Stimulated activated CD4-positive, alpha-beta T cell treated with anti-CD3 and anti-CD28 coated beads, Interleukin-15, amount 100 ng/mL, for 1 hour (primary cell): Measurements from ENCODE around the gene MRTFA.
"Not testable (repeated sequence)": the region's sequence is repeated elsewhere in the genome, so short reads cannot be mapped to it uniquely, and the experiment has no call there.

Experiments
- DNase-seq, 2 donors: peaks; one replicate each; pipeline ENCODE4 v3.0.0-alpha.2; 2020; ENCODE audit warnings: low read depth in 1 of 2, low spot score in 1 of 2

Gene MRTFA

GRCh38 chr22:40660730-40661129 lies 24.2 kb upstream of the MRTFA start:
- DNase-seq, result no peak

- DNase-seq, result no peak
Observed at GRCh38 chr22:40659166-40659565, 22.6 kb upstream of the MRTFA start.

GRCh38 chr22:40656651-40657050 lies 20.1 kb upstream of the MRTFA start:
- not testable (repeated sequence) for DNase-seq

- DNase-seq, result not testable (repeated sequence)
Observed at GRCh38 chr22:40655941-40656340, 19.4 kb upstream of the MRTFA start.

DNA sequence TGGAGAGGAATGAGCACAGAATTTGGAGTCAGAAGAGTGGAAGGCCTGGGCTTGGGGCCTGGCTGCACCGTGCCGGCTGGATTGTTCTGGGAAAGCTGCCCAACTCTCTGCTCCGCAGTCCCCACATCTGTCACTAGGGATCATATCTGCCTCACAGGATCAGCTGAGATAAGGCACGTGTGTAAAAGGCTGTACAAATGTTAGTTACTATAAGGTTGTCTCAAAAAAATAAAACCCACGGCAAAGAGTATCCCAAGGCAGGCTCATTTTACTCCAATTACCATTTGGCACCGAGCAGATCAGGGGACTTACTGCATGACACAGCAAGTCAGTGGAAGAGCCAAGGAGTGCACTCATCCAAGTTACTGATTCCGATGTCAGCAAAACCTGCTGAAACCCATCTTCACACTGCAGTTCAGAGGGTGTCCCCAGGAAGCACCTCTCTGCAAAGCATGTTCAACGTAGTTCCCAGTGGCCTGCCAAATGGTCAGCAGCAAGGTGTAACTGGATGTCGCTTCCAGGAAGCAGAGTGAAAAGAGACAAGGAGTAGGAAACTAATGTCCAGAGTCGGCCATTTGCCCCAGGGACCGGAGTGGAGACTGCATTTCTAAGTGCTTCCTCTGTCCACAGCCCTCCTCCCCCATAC lies 18.1 kb upstream of the MRTFA start:
- DNase-seq, result no peak

- DNase-seq, result no peak
Observed at GRCh38 chr22:40653361-40653760, 16.8 kb upstream of the MRTFA start.

GRCh38 chr22:40651563-40652501 lies 15.3 kb upstream of the MRTFA start:
- DNase-seq, result peak; percentile 51 to 68

GRCh38 chr22:40651057-40651456 lies 14.5 kb upstream of the MRTFA start:
- DNase-seq, result no peak

- DNase-seq, result no peak
Observed at GRCh38 chr22:40648386-40648785, 11.9 kb upstream of the MRTFA start.

DNA sequence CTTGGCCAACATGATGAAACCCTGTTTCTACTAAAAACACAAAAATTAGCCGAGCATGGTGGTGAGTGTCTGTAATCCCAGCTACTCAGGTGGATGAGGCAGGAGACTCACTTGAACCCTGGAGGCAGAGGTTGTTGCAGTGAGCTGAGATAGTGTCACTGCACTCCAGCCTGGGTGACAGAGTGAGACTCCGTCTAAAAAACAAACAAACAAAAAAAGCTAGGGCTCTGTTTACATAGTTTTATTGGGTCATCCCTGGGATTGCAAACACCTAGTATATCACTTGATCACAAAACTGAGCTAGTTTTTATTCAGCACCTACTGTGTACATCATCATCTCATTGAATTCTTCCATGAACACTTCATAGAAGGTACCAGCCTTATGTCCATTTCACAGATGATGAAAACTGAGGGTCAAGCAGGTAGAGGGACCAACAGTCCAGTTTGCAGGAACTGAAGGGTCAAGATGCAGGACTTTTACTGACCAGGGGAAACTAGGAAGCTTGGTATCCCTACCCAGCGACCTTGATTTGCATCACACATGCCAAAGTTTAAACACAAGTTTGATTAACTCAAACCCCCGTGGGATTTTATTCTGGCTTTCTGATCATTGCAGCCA lies 9.2 kb upstream of the MRTFA start:
- no peak for DNase-seq

- DNase-seq, result no peak
Observed at GRCh38 chr22:40642316-40642715, 5.8 kb upstream of the MRTFA start.

GRCh38 chr22:40641269-40641668 lies 4.8 kb upstream of the MRTFA start:
- DNase-seq, result no peak

GRCh38 chr22:40638261-40638660 lies 1.7 kb upstream of the MRTFA start:
- no peak for DNase-seq

DNA sequence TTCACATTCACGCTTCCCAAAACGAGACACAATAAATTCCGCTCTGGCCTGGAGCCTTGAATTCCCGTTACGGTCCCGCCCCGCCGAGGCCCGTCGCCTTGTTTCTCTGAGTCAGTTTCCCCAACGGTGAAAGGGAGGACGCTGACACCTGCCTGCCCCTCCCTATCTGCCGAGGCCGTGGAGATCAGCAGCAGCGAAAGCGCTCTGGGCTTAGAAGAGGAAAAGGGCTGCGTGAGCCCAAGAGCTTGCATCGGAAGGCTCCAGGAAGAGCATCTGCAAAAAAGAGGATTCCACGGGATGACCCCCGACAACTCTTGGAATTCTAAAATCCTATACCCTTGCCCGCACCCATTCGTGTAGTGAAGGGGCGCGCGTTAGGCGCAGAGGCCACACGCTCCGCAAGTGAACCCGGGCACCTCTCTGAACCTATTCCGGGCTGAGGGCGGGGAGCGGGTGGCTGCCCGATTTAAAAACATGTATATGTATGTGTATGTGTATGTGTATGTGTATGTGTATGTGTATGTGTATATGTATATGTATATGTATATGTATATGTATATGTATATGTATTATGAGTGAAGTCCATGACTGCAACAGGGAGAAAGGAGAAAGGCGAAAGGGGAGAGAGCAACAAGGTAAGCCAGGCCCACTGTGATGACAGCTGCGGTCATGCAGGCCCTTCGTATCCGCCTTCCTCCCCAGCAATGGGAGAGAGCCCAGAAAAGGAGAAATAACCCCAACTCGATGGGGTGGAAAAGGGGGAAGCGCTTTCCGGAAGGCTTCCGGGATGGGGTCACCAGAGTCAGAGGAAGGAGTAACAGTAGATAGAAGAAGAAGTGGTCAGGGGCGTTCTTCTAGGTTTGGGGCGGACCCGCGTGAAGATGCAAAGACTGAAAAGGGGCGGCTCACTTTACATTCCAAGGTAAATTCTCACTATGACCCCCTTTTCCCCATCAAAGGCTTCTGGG lies 948 bp upstream of the MRTFA start:
- peak; percentile 23 to 44 for DNase-seq

GRCh38 chr22:40635940-40636379 lies 559 bp downstream of the MRTFA start:
- DNase-seq, result no peak

GRCh38 chr22:40635043-40635939 lies 1.2 kb downstream of the MRTFA start:
- no peak for DNase-seq

- DNase-seq, result no peak
Observed at GRCh38 chr22:40634119-40634903, 2.2 kb downstream of the MRTFA start.

DNA sequence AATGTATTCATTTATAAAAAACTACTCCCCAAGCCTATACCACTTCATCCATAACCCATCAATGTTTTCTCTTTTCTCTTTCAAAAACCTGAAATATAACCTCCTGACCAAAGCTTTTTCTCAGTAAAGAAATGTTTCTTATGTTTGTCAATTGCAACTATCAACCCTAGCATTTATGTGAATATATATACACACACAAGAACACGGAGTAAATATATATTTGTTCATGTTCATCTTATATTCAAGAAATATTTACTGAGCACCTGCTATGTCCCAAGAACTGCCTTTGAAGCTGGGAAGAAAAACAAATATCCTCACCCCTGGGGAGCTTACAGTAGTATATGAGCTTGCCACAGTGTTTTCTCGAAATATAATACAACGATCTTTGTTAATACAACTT lies 3.5 kb downstream of the MRTFA start:
- no peak for DNase-seq

DNA sequence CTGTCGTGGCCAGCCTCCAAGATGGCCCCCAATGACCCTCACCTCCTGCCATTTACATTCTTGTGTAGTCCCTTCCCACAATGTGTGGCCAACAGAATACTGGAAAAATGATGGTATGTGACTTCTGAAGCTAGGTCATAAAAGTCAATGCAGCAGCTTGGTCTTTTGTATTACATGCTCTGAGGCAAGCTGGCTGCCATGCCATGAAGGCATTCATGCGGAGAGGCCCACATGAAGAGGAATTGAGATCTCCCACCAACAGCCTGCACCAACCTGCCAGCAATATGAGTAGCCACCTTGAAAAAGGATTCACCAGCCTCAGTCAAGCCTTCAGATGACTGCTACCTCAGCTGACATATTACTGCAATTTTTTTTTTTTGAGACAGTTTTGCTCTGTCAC lies 4.6 kb downstream of the MRTFA start:
- DNase-seq, result no peak
